GM18873 (cell line): ENCODE results near the gene ERC2.

ENCODE experiments used
- ATAC-seq: cut with Tn5 transposase; IDR thresholded peaks from one replicate; pipeline ENCODE4 v1.9.1; 2021; ENCODE audit warnings: mild to moderate bottlenecking, moderate library complexity, moderate number of reproducible peaks; ENCODE audit not compliant: unreplicated experiment, low FRiP score

ERC2 gene

GRCh38 chr3:55596212-55596611 is 872.1 kb downstream of the ERC2 start:
- no peak for ATAC-seq

GRCh38 chr3:55595420-55595819 is 872.8 kb downstream of the ERC2 start:
- ATAC-seq, result no peak

DNA sequence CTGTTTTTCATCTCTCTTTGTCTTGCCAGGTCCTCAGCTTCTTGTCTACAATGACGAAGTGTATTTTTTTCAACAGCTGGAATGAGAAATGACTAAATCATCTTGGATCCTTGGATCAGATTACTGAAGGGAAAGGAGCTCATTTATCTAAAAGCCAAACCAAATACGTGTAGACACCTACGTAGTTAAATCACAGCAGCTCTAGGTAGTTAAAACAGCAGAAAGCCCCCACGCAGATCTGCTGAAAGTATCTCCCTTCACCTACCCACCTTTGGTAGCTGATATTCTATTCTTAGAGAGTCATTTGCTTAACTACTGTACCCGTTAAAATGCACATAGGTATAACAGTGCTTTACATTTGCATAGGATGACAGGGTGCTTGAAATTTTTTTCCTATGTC is 875.7 kb downstream of the ERC2 start:
- ATAC-seq, result no peak

DNA sequence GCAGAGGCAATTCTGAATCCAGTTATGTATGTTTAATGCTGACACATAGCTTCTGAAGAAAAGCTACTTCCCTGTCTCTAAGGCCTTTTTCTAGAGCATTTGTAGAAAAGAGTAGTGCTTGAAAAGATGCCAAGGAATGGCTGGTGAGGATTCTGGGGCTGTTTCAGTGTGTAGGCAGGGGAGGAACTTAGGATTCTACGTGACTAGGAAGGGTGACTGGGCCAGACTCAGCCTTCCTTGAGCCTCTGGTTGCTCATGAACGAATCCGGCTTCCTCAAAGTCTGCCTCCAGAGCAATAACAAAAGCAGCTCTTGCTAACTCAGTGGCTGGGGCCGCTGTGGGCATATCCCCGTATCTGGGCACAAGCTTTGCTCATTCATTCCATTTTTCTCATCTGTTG is 876.4 kb downstream of the ERC2 start:
- ATAC-seq, result no peak

GRCh38 chr3:55588146-55588765 is 880.0 kb downstream of the ERC2 start:
- no peak for ATAC-seq

GRCh38 chr3:55585856-55586255 is 882.4 kb downstream of the ERC2 start:
- ATAC-seq, result no peak

DNA sequence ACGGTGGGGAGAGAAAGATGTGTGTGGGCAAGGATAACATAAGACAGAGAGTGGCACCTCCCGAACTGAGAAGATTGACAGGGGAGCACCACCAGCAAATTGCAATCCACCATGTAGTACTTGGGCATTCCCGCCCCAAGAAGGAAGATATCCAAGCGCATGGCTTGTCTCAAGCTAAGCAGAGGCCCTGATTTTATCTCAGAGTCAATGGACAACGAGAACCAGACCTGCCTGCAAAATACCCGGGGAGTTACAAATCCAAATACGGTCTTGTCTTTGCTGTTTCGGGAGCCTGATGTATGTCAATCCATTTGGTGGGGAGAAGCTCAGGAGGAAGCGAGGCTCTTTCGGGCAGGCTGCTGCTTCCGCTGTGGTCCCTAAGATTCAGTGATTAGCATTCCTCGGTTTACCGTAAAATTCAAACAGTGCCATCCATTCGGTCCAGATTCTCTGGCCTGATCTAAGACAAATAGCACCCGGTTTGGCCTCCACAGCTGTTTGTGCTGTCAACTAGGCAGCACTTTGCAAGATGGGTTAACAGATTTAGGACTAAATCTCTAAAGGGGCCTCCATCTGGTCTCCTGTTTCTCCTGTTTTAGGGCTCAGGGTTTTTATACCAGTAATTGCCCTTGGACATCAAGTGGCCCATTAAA is 883.4 kb downstream of the ERC2 start:
- no peak for ATAC-seq

- no peak for ATAC-seq
Observed at GRCh38 chr3:55584030-55584429, 884.2 kb downstream of the ERC2 start.

- no peak for ATAC-seq
Observed at GRCh38 chr3:55583475-55583874, 884.8 kb downstream of the ERC2 start.

- ATAC-seq, result no peak
Observed at GRCh38 chr3:55579496-55579895, 888.8 kb downstream of the ERC2 start.

DNA sequence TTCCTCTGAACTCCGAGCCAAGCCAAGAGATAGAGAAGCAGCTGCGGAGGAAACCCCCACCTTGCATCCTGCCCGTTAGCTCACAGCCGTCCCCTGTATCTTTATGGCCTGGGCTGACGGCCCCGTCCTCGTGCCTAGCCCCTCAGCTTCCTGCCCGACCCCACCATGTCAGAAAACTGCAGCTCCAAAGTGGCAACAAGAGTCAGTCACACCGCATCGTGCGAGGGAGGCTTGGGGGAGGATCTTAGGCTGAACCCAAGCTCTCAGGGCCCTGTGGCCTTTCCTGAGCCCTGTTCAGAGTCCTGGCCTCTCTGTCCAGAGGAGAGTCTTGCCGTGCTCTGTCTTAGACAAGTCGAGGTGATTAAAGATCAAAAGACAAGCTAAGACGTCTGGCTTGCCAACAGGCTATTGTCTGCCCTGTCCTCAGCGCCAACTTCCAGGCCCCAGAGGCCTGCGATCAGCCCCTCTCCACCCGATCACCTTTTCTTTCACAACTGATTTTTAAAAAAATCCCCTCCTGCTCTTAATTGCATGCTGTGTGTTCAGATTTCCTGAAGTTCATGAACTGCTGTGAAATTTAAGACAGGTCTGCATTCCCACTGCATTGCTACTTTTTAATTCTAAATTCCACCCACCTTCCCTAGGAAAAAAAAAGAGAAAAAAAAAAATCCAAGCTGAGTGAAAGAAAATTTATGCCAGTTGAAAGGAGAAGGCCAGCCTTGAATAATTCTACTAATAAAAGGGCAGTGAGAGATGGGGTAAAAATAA is 891.5 kb downstream of the ERC2 start:
- no peak for ATAC-seq

DNA sequence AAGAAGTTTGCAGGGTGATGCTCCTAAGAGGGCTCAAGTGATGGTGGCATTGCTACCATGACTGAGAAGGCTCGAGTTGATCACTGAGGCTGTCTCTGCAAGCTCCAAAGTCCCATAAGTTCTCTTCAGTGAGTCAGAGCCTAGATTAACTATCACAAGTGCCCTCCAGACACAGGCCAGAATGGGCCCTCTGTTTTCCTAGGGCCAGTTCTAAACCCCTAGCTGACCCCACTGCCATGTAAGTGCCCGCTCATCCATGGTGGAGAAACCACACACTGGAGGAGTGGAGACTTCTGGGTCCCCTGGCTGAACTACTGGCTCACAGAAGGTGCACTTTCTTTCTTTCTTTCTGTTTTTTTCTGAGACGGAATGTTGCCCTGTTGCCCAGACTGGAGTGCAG is 893.6 kb downstream of the ERC2 start:
- no peak for ATAC-seq

DNA sequence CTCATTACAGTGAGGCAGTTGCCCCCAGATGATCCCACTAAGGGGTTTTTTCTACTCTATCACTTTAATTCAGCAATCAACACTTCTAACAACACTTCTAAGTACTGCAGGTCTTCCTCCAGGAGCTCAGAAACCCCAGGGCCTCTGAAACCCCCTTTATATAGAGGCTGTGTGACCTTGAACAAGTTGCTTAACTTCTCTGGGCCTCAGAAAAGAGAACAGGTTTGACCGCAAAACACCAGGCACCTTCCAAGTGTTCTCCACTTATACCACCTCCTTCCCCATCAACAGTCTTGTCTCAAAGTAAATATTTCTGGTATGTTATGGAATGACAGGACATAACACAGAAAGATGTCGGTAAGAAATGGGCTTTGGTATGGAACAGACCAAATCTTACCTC is 895.5 kb downstream of the ERC2 start:
- ATAC-seq, result no peak

DNA sequence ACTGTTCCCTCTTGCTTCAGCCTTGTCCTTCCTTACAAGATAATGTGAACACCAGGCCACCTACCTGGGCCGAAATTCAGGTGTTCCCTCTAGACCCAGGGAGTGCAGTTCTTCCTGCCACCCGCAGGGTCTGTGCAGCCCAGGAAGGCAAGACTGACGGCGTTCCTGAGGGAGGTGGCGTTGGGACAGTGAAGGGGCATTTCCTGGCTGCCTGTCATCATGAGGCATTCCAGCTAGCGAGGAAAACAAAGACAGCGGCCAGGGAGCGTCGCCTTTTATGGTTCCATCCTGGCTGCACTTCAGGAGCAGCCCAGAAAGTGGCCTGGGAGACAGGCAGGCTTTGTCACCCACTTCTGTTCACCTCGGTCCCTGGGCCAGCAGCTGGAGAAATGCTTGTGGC is 896.4 kb downstream of the ERC2 start:
- ATAC-seq, result no peak

GRCh38 chr3:55571216-55571813 is 897.0 kb downstream of the ERC2 start:
- ATAC-seq, result no peak

- no peak for ATAC-seq
Observed at GRCh38 chr3:55570271-55570711, 898.0 kb downstream of the ERC2 start.

GRCh38 chr3:55569033-55569599 is 899.2 kb downstream of the ERC2 start:
- no peak for ATAC-seq

DNA sequence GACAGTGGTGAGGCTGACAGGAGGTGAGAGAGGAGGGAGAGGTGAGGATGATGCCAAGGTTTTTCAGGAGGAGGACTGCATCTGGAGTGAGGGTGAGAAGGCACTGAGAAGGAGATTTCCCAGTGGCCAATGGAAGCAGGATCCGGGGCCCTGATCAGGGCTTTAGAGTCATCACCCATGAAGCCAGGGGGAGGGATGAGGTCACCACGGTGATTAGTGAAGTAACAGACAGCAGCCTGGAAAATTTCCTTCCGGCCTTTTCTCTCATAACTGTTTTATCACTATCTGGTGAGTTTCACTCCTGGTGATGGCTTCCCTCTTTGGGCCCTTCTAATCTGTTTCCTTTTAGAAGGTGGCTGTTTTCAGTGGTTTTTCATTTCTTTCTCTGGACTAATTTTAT is 900.7 kb downstream of the ERC2 start:
- ATAC-seq, result no peak

GRCh38 chr3:55567121-55567520 is 901.1 kb downstream of the ERC2 start:
- ATAC-seq, result no peak

DNA sequence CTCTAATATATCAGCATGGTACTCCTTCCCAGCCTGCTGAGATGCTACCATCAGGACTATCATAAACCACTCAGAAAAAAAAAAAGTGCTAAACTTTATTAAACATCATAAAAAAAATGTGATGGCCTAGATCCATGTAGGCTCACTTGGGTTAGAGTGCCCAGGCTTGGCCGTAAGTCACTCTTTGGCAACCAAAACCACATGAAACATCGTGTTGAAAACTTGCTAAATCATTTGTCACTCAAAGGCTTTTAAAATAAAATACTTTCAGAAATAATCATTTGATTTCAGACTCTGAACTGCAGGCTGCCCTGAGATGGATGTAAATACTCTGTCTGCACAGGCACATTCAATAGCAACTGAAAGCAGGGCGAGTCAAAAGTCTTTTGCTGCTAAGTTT is 902.7 kb downstream of the ERC2 start:
- no peak for ATAC-seq

DNA sequence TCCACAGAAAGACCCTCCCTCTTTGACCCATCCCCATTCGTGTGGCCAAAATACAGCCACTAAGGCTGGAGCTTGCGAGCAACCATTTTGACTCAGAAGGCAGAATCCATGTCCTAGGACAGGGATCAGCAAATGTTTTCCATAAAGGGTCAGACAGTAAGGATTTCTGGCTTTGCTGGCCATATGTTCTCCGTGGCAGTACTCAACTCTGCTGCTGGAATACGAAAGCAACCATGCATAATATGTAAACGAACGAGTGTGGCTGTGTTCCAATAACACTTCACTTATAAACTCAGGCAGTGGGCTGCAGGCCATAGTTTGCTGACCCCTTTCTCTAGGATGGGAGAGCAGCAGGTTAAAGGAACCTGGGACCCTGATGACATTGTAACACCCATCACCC is 903.5 kb downstream of the ERC2 start:
- ATAC-seq, result no peak
